ENCODE results near the gene CLTA.

- TF ChIP-seq CTCF (conservative IDR thresholded peaks at IDR 0.05) (no peak), EZH2 (IDR thresholded peaks at IDR 0.05; ENCODE audit: low read depth) (no peak)
These were observed 44.8 kb upstream of the CLTA start for GRCh38 chr9:36145970-36146369.

Data from PC-9 (cell line).